SK-N-SH (cell line): ENCODE results near the gene ACAD10.

Experiments used
- CHD2 ChIP-seq: fragments of 150-350 bp; IDR thresholded peaks from 2 replicates; pipeline ENCODE4 v1.6.1; 2018; ENCODE audit warnings: low read length; ENCODE audit not compliant: partially characterized antibody
- CTCF ChIP-seq: fragments of 200-600 bp; sonication (generic); IDR thresholded peaks from 2 replicates; pipeline ENCODE4 v1.6.1; 2017; ENCODE audit warnings: antibody characterized with exemption, mild to moderate bottlenecking, moderate library complexity
- FOXM1 ChIP-seq: IDR thresholded peaks from 2 replicates; pipeline ENCODE4 v1.4.0; 2012; ENCODE audit warnings: low read depth, mild to moderate bottlenecking
- JUND ChIP-seq: IDR thresholded peaks from 2 replicates; pipeline ENCODE4 v1.4.0; 2012
- POLR2AphosphoS5 ChIP-seq: IDR thresholded peaks from 2 replicates; pipeline ENCODE4 v1.6.1; 2012; ENCODE audit warnings: low read depth, low read length
- RFX5 ChIP-seq: IDR thresholded peaks from 2 replicates; pipeline ENCODE4 v1.6.1; 2012; ENCODE audit warnings: mild to moderate bottlenecking, improper control_type of control experiment, low read length
- SIN3A ChIP-seq: IDR thresholded peaks from 2 replicates; pipeline ENCODE4 v1.6.1; 2012; ENCODE audit warnings: low read depth, mild to moderate bottlenecking, low read length, moderate library complexity, borderline replicate concordance

GRCh38 chr12:111638556-111638955, 47.3 kb upstream of the ACAD10 start:
- TF ChIP-seq SIN3A (no peak), JUND (no peak), CTCF (no peak), RFX5 (no peak), FOXM1 (no peak), CHD2 (no peak), POLR2AphosphoS5 (no peak)
